Activated naive CD8-positive, alpha-beta T cell (primary cell): ENCODE measurements around the gene PROSER2.
A peak's percentile ranks its signal among the peaks of the same experiment; 100 is the strongest.
"Not testable (repeated sequence)": the region's sequence is repeated elsewhere in the genome, so short reads cannot be mapped to it uniquely, and the experiment has no call there.

Experiments used
- H3K27ac Mint-ChIP-seq: one replicate; pipeline ENCODE4 v1.8.0; 2021; ENCODE audit warnings: mixed read lengths
- H3K27me3 Mint-ChIP-seq: one replicate; pipeline ENCODE4 v1.8.0; 2021; ENCODE audit warnings: mixed read lengths
- H3K36me3 Mint-ChIP-seq: one replicate; pipeline ENCODE4 v1.8.0; 2021; ENCODE audit warnings: mixed read lengths
- H3K4me1 Mint-ChIP-seq: one replicate; pipeline ENCODE4 v1.8.0; 2021; ENCODE audit warnings: low read depth, mixed read lengths
- H3K4me3 Mint-ChIP-seq: one replicate; pipeline ENCODE4 v1.8.0; 2021; ENCODE audit warnings: mild to moderate bottlenecking, mixed read lengths
- H3K9me3 Mint-ChIP-seq: one replicate; pipeline ENCODE4 v1.8.0; 2021; ENCODE audit warnings: low read depth, mixed read lengths

The PROSER2 gene

GRCh38 chr10:11838298-11838852, 15.2 kb downstream of the PROSER2 start:
- no peak overlapping the region for H3K27ac Mint-ChIP-seq
- H3K4me3 Mint-ChIP-seq, result no peak overlapping the region
- peaks cover 9% of the 10 kb centered on the region for H3K4me1 Mint-ChIP-seq
- H3K9me3 Mint-ChIP-seq, result no peaks in the 10 kb centered on the region
- H3K36me3 Mint-ChIP-seq, result peaks cover 2% of the 10 kb centered on the region
- H3K27me3 Mint-ChIP-seq, result peaks cover 4% of the 10 kb centered on the region

DNA sequence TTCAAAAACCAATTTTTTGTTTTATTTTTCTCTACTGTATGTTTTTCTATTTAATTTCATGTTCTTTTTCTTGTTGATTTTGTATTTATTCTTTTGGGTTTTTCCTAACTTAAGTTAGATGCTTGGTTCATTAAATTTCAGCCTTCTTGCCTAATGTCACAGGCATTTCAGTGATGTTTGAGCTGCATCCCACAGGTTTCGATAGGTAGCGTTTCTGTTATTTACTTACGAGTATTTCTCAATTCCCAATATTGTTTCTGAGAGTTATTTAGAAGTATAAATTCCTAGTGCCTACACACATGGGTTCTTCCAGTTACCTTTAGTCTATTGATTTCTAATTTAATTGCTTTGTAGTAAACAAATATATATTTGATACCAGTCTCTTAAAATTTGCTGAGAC, 18.2 kb downstream of the PROSER2 start:
- no peak overlapping the region for H3K27ac Mint-ChIP-seq
- peaks cover 29% of the 10 kb centered on the region for H3K4me1 Mint-ChIP-seq
- no peaks in the 10 kb centered on the region for H3K9me3 Mint-ChIP-seq
- no peak overlapping the region for H3K4me3 Mint-ChIP-seq
- peaks cover 8% of the 10 kb centered on the region for H3K27me3 Mint-ChIP-seq
- peaks cover 2% of the 10 kb centered on the region for H3K36me3 Mint-ChIP-seq

GRCh38 chr10:11842411-11842810, 19.3 kb downstream of the PROSER2 start:
- Mint-ChIP-seq H3K27me3 (peaks cover 9% of the 10 kb centered on the region), H3K4me3 (no peak overlapping the region), H3K27ac (no peak overlapping the region), H3K9me3 (no peaks in the 10 kb centered on the region), H3K4me1 (peaks cover 28% of the 10 kb centered on the region), H3K36me3 (peaks cover 2% of the 10 kb centered on the region)

DNA sequence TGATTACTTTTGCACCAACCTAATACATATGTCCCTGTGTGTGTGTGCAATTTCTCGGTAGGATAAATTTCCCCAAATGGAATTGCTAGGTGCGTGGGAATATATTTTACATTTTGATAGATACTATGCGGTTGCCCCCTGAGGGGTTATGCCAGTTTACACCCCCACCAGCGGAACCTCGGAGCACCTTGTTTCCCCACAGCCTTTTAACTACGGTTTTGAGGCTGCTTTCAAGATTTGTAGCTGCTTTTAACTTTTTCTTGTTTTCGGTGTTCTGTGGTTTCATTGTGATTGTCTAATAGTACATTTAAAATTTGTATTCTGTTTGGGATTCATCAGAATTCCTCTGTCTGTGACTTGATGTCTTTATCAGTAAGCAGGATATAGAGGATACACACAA, 22.0 kb downstream of the PROSER2 start:
- peaks cover 18% of the 10 kb centered on the region for H3K27me3 Mint-ChIP-seq
- peaks cover 21% of the 10 kb centered on the region for H3K4me1 Mint-ChIP-seq
- no peak overlapping the region for H3K27ac Mint-ChIP-seq
- H3K4me3 Mint-ChIP-seq, result peak overlapping the region; percentile 31
- peaks cover 6% of the 10 kb centered on the region for H3K36me3 Mint-ChIP-seq
- no peaks in the 10 kb centered on the region for H3K9me3 Mint-ChIP-seq

DNA sequence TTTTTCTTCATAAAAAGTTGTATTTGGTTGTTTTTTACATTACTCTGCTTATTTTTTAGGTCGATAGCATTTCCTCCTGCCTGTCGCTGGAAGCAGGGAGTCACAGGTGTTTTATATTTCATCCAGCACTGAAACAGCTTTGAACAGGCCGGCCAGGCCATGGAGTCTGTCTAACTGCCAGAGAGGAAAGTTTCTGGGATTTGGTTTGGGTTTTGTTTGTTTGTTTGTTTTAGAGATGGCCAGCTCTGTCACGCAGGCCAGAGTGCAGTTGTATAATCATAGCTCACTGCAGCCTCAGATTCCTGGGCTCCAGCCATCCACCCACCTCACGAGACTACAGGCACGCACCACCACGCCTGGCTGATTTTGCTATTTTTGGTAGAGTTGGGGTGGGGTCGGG, 23.4 kb downstream of the PROSER2 start:
- Mint-ChIP-seq H3K4me1 (peaks cover 21% of the 10 kb centered on the region), H3K9me3 (no peaks in the 10 kb centered on the region), H3K27ac (no peak overlapping the region), H3K36me3 (peaks cover 6% of the 10 kb centered on the region), H3K4me3 (no peak overlapping the region), H3K27me3 (peaks cover 18% of the 10 kb centered on the region)

DNA sequence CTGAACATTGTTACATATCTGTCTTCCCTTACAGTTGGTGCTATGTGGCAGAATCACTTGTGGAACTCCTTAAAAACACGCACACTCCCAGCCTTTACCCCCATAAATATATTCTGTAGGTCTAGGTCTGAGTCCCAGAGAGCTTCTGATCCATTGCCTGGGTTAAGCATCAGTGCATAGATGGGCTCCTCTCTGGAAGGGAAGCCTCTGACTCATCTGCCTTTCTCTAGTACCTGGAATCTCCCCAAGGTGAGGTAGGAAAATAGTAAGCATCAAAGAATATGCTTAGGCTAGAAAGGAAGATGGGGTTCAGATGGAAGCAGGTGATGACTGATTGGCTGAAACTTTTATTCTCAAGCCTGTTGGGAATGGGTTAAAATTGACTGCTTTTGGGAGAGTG, 26.1 kb downstream of the PROSER2 start:
- H3K36me3 Mint-ChIP-seq, result peaks cover 6% of the 10 kb centered on the region
- H3K27me3 Mint-ChIP-seq, result peaks cover 14% of the 10 kb centered on the region
- H3K4me1 Mint-ChIP-seq, result peaks cover 20% of the 10 kb centered on the region
- no peak overlapping the region for H3K27ac Mint-ChIP-seq
- no peaks in the 10 kb centered on the region for H3K9me3 Mint-ChIP-seq
- no peak overlapping the region for H3K4me3 Mint-ChIP-seq

DNA sequence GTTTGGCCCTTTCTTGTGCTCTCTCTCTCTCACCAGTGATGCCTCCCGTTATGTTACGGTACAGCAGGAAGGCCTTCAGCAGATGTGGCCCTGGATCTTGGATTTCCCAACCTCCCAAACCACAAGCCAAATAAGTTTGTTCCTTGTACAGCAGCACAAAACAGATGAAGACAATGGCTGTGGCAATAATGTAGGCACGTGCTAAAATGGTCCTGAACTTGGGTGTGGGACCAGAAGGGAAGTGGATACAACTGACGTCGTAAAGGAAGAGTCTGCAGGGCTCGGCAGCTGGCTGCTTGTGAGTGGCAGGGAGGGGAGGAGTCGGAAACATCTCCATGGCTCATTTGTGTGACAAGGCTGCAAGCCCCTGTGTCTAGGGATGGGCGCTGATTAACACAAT, 26.8 kb downstream of the PROSER2 start:
- H3K9me3 Mint-ChIP-seq, result no peaks in the 10 kb centered on the region
- H3K27me3 Mint-ChIP-seq, result peaks cover 14% of the 10 kb centered on the region
- H3K36me3 Mint-ChIP-seq, result peaks cover 6% of the 10 kb centered on the region
- H3K27ac Mint-ChIP-seq, result no peak overlapping the region
- H3K4me3 Mint-ChIP-seq, result no peak overlapping the region
- H3K4me1 Mint-ChIP-seq, result peaks cover 14% of the 10 kb centered on the region

DNA sequence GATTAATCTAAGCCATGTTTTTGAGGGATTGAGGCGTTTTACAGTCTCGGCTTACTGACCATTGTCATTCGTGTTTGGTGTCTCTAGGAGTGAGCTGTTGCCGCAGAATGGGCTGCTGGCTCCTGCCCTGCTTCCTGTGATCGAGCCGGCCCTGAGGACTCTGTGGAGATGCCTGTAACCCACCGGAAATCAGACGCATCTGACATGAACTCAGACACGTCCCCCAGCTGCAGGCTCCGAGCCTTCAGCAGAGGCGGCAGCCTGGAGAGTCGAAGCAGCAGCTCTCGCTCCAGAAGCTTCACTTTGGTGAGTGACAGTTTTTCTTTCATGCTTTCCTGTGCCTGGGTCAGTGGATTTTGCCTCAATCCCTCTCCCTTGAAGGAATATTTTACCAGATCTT, 28.8 kb downstream of the PROSER2 start:
- peaks cover 10% of the 10 kb centered on the region for H3K27me3 Mint-ChIP-seq
- H3K36me3 Mint-ChIP-seq, result peaks cover 4% of the 10 kb centered on the region
- no peaks in the 10 kb centered on the region for H3K4me1 Mint-ChIP-seq
- no peak overlapping the region for H3K4me3 Mint-ChIP-seq
- H3K27ac Mint-ChIP-seq, result no peak overlapping the region
- no peaks in the 10 kb centered on the region for H3K9me3 Mint-ChIP-seq

- H3K27me3 Mint-ChIP-seq, H3K36me3 Mint-ChIP-seq, H3K4me3 Mint-ChIP-seq, H3K9me3 Mint-ChIP-seq, H3K27ac Mint-ChIP-seq, H3K4me1 Mint-ChIP-seq: not testable (repeated sequence)
These were observed 29.5 kb downstream of the PROSER2 start for GRCh38 chr10:11852637-11853036.

DNA sequence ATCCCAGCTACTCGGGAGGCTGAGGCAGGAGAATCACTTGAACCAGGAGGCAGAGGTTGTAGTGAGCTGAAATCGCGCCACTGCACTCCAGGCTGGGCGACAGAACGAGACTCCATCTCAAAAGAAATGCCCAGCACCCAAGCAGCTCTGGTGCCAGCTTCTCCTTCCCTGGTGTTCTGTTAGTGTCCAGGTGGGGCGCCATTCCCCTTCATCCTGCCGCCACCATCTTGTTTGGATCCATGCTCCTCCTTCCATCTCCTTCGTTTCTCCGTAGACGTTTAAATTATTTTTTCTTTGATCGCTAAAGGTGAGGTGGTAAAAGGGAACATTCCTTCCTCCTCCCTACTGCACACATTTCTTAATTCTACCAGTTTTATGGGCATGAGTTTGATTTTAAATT, 30.3 kb downstream of the PROSER2 start:
- Mint-ChIP-seq H3K27ac (no peak overlapping the region), H3K4me1 (no peaks in the 10 kb centered on the region), H3K4me3 (no peak overlapping the region), H3K36me3 (peaks cover 4% of the 10 kb centered on the region), H3K27me3 (peaks cover 8% of the 10 kb centered on the region), H3K9me3 (no peaks in the 10 kb centered on the region)

DNA sequence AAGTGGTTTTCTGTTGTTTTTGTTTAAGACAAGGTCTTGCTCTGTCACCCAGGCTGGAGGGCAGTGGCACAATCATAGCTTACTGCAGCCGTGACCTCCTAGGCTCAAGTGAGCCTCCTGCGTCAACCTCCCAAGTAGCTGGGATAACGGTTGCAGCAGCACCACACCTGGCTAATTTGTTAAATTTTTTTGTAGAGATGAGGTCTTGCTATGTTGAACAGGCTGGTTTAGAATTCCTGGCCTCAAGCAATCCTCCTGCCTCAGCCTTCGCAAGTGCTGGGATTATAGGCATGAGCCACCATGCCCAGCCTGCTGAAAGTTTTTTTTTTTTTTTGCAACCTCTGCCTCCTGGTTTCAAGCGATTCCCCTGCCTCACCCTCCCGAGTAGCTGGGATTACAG, 31.1 kb downstream of the PROSER2 start:
- H3K27me3 Mint-ChIP-seq, result peaks cover 4% of the 10 kb centered on the region
- no peak overlapping the region for H3K4me3 Mint-ChIP-seq
- H3K36me3 Mint-ChIP-seq, result peaks cover 3% of the 10 kb centered on the region
- H3K4me1 Mint-ChIP-seq, result no peaks in the 10 kb centered on the region
- H3K27ac Mint-ChIP-seq, result no peak overlapping the region
- H3K9me3 Mint-ChIP-seq, result no peaks in the 10 kb centered on the region

DNA sequence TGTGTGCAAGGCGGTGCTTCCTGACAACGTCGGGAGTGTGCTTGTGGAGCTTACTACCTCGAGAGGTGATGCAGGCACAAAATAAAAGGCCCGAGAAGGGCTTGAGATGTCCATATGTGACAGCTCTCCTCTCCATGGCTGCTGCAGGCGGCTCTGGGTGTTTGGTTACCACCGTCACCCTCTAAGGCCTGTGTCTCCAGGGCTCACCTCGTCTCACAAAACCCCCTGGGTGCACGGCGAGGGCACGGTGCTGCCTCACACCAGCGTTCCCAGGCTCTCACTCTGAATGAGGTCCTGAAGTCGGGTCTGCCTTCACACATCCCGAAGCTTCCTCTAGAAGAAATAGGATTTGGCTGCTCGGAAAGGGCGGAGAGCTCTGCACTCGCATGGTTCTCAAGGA, 32.9 kb downstream of the PROSER2 start:
- Mint-ChIP-seq H3K27me3 (no peaks in the 10 kb centered on the region), H3K9me3 (no peaks in the 10 kb centered on the region), H3K27ac (no peak overlapping the region), H3K4me1 (peaks cover 1% of the 10 kb centered on the region), H3K36me3 (no peaks in the 10 kb centered on the region), H3K4me3 (no peak overlapping the region)

- Mint-ChIP-seq H3K4me1 (peaks cover 2% of the 10 kb centered on the region), H3K27me3 (no peaks in the 10 kb centered on the region), H3K36me3 (no peaks in the 10 kb centered on the region), H3K9me3 (no peaks in the 10 kb centered on the region), H3K4me3 (no peak overlapping the region), H3K27ac (no peak overlapping the region)
These were observed 33.5 kb downstream of the PROSER2 start for GRCh38 chr10:11856678-11857077.

DNA sequence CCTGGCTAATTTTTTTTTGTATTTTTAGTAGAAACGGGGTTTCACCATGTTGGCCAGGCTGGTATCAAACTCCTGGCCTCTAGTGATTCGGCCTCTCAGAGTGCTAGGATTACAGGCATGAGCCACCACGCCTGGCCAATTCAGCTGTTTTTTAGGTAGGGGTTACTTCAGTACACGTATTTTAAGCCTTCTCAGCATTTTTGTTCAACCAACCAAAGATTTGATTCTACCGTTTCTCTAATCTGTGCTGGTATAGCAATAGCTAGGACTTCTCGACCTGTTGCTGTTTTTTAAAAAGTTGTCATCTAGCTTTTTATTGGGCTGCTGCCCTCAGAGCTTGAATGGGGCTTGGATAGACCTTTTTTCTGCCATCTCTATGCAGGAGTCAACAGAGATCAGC, 34.9 kb downstream of the PROSER2 start:
- peaks cover 12% of the 10 kb centered on the region for H3K4me1 Mint-ChIP-seq
- H3K4me3 Mint-ChIP-seq, result no peak overlapping the region
- no peaks in the 10 kb centered on the region for H3K27me3 Mint-ChIP-seq

GRCh38 chr10:11861341-11861740, 38.2 kb downstream of the PROSER2 start:
- H3K4me1 Mint-ChIP-seq, result peaks cover 29% of the 10 kb centered on the region
- H3K27me3 Mint-ChIP-seq, result no peaks in the 10 kb centered on the region
- no peaks in the 10 kb centered on the region for H3K36me3 Mint-ChIP-seq
- no peak overlapping the region for H3K27ac Mint-ChIP-seq
- H3K4me3 Mint-ChIP-seq, result no peak overlapping the region
- no peaks in the 10 kb centered on the region for H3K9me3 Mint-ChIP-seq

More for the DNA sequence above, 34.9 kb downstream of the PROSER2 start:
- Mint-ChIP-seq H3K27ac (no peak overlapping the region), H3K36me3 (no peaks in the 10 kb centered on the region), H3K9me3 (no peaks in the 10 kb centered on the region)

GRCh38 chr10:11861811-11862428, 38.8 kb downstream of the PROSER2 start:
- Mint-ChIP-seq H3K27ac (no peak overlapping the region), H3K4me1 (peaks cover 29% of the 10 kb centered on the region), H3K27me3 (no peaks in the 10 kb centered on the region), H3K36me3 (no peaks in the 10 kb centered on the region), H3K4me3 (no peak overlapping the region), H3K9me3 (no peaks in the 10 kb centered on the region)
